ENCODE measurements around the gene GRIK4. TPM values are rescaled to one million over a fixed set of nuclear protein-coding genes. Genes with fewer than 3 reads are reported as not detected.

GRIK4 gene
- total RNA-seq, 2 experiments from 2014 or later, result 0.06 TPM; not detected in 1

DNA sequence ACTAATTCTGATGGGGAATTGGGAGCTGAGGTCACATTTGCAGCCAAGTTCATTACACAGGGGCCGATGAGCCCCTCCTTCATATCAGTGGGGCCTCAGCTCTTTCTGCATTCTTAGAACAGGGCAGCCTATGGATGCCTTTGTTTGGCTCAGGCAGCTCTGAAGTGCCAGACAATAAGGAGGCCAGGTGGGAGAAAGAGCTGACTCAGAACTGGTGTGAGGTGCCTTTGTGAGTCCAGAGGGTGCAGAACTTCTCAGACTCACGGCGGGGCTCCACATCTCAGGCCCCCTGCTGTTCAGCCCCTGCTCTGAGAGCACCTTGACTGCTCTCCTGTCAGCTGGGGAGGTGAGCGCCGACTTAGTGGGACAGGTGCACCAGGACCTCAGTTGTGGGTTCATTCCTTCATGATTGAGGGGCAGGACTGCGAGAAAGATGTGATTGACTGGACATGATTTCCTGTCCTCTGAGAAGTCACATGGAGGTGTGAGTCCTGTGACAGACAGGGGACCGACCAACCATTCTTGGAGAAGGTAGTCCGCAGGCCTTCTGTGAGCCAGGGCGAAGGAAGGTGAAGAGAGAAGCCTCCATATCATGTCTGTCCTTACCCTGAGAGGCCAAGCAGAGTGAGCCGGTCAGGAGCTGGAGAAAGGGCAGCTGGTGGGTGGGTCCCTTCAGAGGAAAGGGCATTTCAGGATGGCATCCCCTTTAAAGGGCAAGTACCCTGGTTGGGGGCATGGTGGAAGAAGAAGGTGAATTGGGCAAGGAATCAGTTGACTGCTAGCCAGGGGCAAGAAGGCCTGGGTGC, 267.3 kb downstream of the GRIK4 start:
- Histone ChIP-seq H3K4me2 (ENCODE audit: low read length) (no peak overlapping the region), H3K9me3 (ENCODE audit: low read length) (no peaks in the 10 kb centered on the region), H3K4me3 (ENCODE audit: low read depth, low read length, poor library complexity, severe bottlenecking) (no peak overlapping the region), H3K4me1 (ENCODE audit: insufficient read depth, low read length, poor library complexity, severe bottlenecking) (no peaks in the 10 kb centered on the region), H3K36me3 (ENCODE audit: insufficient read depth, low read length) (no peaks in the 10 kb centered on the region), H3K9me2 (ENCODE audit: insufficient read depth, low read length) (no peaks in the 10 kb centered on the region), H2AFZ (ENCODE audit: low read length) (no peak overlapping the region), H3K79me2 (ENCODE audit: insufficient read depth, low read depth, low read length) (no peaks in the 10 kb centered on the region), H4K20me1 (ENCODE audit: insufficient read depth, low read length) (no peaks in the 10 kb centered on the region; the same call in 1 of the 2 replicates), H3K27ac (ENCODE audit: low read depth, low read length, poor library complexity, severe bottlenecking) (no peak overlapping the region)
- intact Hi-C loops (cut with micrococcal nuclease; ENCODE audit: unreplicated experiment), result no loop called here
- BruUV-seq (replicated peaks), result no TSS peak
- no peak for DNase-seq (ENCODE audit: low spot score)
- ChIA-PET POLR2A (interaction anchor here (0.5 kb wide), 1 partner anchor 337 kb away, joined by 4 read pairs; no protein-coding TSS in a partner anchor), CTCF (ENCODE audit: unreplicated experiment) (no interaction called here)
- TF ChIP-seq, protein P1, sequence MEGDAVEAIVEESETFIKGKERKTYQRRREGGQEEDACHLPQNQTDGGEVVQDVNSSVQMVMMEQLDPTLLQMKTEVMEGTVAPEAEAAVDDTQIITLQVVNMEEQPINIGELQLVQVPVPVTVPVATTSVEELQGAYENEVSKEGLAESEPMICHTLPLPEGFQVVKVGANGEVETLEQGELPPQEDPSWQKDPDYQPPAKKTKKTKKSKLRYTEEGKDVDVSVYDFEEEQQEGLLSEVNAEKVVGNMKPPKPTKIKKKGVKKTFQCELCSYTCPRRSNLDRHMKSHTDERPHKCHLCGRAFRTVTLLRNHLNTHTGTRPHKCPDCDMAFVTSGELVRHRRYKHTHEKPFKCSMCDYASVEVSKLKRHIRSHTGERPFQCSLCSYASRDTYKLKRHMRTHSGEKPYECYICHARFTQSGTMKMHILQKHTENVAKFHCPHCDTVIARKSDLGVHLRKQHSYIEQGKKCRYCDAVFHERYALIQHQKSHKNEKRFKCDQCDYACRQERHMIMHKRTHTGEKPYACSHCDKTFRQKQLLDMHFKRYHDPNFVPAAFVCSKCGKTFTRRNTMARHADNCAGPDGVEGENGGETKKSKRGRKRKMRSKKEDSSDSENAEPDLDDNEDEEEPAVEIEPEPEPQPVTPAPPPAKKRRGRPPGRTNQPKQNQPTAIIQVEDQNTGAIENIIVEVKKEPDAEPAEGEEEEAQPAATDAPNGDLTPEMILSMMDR (conservative IDR thresholded peaks at IDR 0.05; ENCODE audit: low read length), result no peak
- no peak for TF ChIP-seq EZH2phosphoT487 (IDR thresholded peaks at IDR 0.05; ENCODE audit: borderline replicate concordance, low read depth, low read length)

DNA sequence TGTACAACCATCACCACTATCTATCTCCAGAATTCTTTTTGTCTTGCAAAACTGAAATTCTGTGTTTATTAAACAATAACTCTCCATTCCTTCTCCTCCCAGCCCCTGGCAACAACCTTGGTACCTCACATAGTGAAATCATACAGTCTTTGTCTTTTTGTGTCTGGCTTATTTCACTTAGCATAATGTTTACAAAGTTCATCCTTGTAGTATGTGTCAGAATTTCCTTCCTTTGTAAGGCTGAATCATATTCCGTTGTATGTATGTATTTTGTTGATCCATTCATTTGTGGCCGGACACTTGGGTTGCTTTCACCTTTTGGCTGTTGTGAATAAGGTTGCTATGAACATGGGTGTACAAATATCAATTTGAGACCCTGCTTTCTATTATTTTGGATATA, 268.7 kb downstream of the GRIK4 start:
- no peak for DNase-seq (ENCODE audit: low spot score)
- BruUV-seq (replicated peaks), result no TSS peak
- H2AFZ ChIP-seq (ENCODE audit: low read length), result no peak overlapping the region
- H3K4me1 ChIP-seq (ENCODE audit: insufficient read depth, low read length, poor library complexity, severe bottlenecking), result no peaks in the 10 kb centered on the region
- no peaks in the 10 kb centered on the region for H3K9me3 ChIP-seq (ENCODE audit: low read length)
- ChIA-PET CTCF (ENCODE audit: unreplicated experiment) (no interaction called here), POLR2A (no interaction called here)
- TF ChIP-seq EZH2phosphoT487 (IDR thresholded peaks at IDR 0.05; ENCODE audit: borderline replicate concordance, low read depth, low read length), result no peak
- TF ChIP-seq, protein P1 (conservative IDR thresholded peaks at IDR 0.05; ENCODE audit: low read length), result no peak
- H3K4me3 ChIP-seq (ENCODE audit: low read depth, low read length, poor library complexity, severe bottlenecking), result no peak overlapping the region
- H3K36me3 ChIP-seq (ENCODE audit: insufficient read depth, low read length), result no peaks in the 10 kb centered on the region
- H3K4me2 ChIP-seq (ENCODE audit: low read length), result no peak overlapping the region
- H3K79me2 ChIP-seq (ENCODE audit: insufficient read depth, low read depth, low read length), result no peaks in the 10 kb centered on the region
- intact Hi-C loops (cut with micrococcal nuclease; ENCODE audit: unreplicated experiment), result no loop called here
- H3K27ac ChIP-seq (ENCODE audit: low read depth, low read length, poor library complexity, severe bottlenecking), result no peak overlapping the region
- H3K9me2 ChIP-seq (ENCODE audit: insufficient read depth, low read length), result no peaks in the 10 kb centered on the region
- H4K20me1 ChIP-seq (ENCODE audit: insufficient read depth, low read length), result no peaks in the 10 kb centered on the region; the same call in 1 of the 2 replicates

DNA sequence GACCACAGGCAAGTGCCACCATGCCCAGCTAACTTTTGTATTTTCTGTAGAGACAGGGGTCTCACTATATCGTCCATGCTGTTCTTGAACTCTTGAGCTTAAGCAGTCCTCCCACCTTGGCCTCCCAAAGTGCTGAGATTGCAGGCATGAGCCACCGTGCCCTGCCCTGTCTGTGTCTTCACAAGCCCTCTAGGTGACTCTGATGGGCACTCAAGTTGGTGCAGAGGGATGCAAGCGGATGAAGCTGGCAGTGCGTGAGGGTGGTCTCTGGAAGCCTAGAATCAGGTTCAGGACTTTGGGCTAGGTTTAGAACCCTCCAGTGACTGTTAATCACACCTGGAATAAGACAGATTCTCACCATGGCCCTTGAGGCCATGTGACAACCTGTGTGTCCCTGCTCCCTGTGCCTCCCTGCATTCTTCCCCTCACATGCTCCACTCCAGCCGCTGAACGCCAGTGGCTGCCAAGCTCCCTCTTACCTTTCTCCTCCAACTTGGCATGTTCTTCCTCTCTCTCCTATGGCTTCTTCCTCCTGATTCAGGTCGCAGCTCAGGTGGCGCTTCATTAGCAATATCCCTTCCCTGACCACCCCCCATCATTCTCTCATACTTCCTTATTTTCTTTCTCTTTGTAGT, 270.1 kb downstream of the GRIK4 start:
- POLR2A ChIA-PET, result no interaction called here
- intact Hi-C loops (cut with micrococcal nuclease; ENCODE audit: unreplicated experiment), result no loop called here

More for the DNA sequence above, 270.1 kb downstream of the GRIK4 start:
- no peaks in the 10 kb centered on the region for H3K9me3 ChIP-seq (ENCODE audit: low read length)
- no peak for TF ChIP-seq EZH2phosphoT487 (IDR thresholded peaks at IDR 0.05; ENCODE audit: borderline replicate concordance, low read depth, low read length)
- TF ChIP-seq, protein P1 (conservative IDR thresholded peaks at IDR 0.05; ENCODE audit: low read length), result no peak
- H3K79me2 ChIP-seq (ENCODE audit: insufficient read depth, low read depth, low read length), result no peaks in the 10 kb centered on the region
- no peak overlapping the region for H3K27ac ChIP-seq (ENCODE audit: low read depth, low read length, poor library complexity, severe bottlenecking)
- no peak overlapping the region for H3K4me2 ChIP-seq (ENCODE audit: low read length)
- H3K9me2 ChIP-seq (ENCODE audit: insufficient read depth, low read length), result no peaks in the 10 kb centered on the region
- DNase-seq (ENCODE audit: low spot score), result no peak
- H4K20me1 ChIP-seq (ENCODE audit: insufficient read depth, low read length), result no peaks in the 10 kb centered on the region; the same call in 1 of the 2 replicates
- H3K36me3 ChIP-seq (ENCODE audit: insufficient read depth, low read length), result no peaks in the 10 kb centered on the region
- no TSS peak for BruUV-seq (replicated peaks)
- no peak overlapping the region for H3K4me3 ChIP-seq (ENCODE audit: low read depth, low read length, poor library complexity, severe bottlenecking)
- CTCF ChIA-PET (ENCODE audit: unreplicated experiment), result no interaction called here
- no peaks in the 10 kb centered on the region for H3K4me1 ChIP-seq (ENCODE audit: insufficient read depth, low read length, poor library complexity, severe bottlenecking)
- H2AFZ ChIP-seq (ENCODE audit: low read length), result no peak overlapping the region

All from OCI-LY7 (cell line).